ENCODE results near the gene SHISA3. TPM values are rescaled to one million over a fixed set of nuclear protein-coding genes. Genes with fewer than 3 reads are reported as not detected.
A peak's percentile ranks its signal among the peaks of the same experiment; 100 is the strongest.

SHISA3 gene
- total RNA-seq = not detected

GRCh38 chr4:42396752-42397634 is at the start of gene SHISA3:
SHISA3 (plus strand) TSS chr4:42397488; CDS start chr4:42398057, 569 bp downstream.
- H3K4me3 Mint-ChIP-seq = peak within 1 kb of the TSS; percentile 75
- H3K9me3 Mint-ChIP-seq = no peaks in the 10 kb centered on the region
- H3K4me1 Mint-ChIP-seq = peaks cover 11% of the 10 kb centered on the region
- no peaks in the 10 kb centered on the region for H3K36me3 Mint-ChIP-seq (ENCODE audit: low read depth)
- ATAC-seq (replicated peaks) = peak; percentile 53
- H3K27me3 Mint-ChIP-seq = peaks cover 39% of the 10 kb centered on the region
- H3K27ac Mint-ChIP-seq = no peak within 1 kb of the TSS

GRCh38 chr4:42348247-42348646 is 49.0 kb upstream of the SHISA3 start:
- no peaks in the 10 kb centered on the region for H3K36me3 Mint-ChIP-seq (ENCODE audit: low read depth)
- no peak overlapping the region for H3K4me3 Mint-ChIP-seq
- H3K27me3 Mint-ChIP-seq = peaks cover 5% of the 10 kb centered on the region
- no peak for ATAC-seq (replicated peaks)
- H3K4me1 Mint-ChIP-seq = no peaks in the 10 kb centered on the region
- H3K27ac Mint-ChIP-seq = no peak overlapping the region
- H3K9me3 Mint-ChIP-seq = no peaks in the 10 kb centered on the region

- no peaks in the 10 kb centered on the region for H3K9me3 Mint-ChIP-seq
- no peaks in the 10 kb centered on the region for H3K4me1 Mint-ChIP-seq
- H3K27me3 Mint-ChIP-seq = peaks cover 5% of the 10 kb centered on the region
- H3K4me3 Mint-ChIP-seq = no peak overlapping the region
- no peak overlapping the region for H3K27ac Mint-ChIP-seq
- no peak for ATAC-seq (replicated peaks)
- no peaks in the 10 kb centered on the region for H3K36me3 Mint-ChIP-seq (ENCODE audit: low read depth)
Measured at GRCh38 chr4:42348692-42349091, 48.6 kb upstream of the SHISA3 start.

GRCh38 chr4:42350611-42351182 is 46.6 kb upstream of the SHISA3 start:
- Mint-ChIP-seq H3K27me3 (peaks cover 23% of the 10 kb centered on the region), H3K9me3 (no peaks in the 10 kb centered on the region), H3K4me1 (no peaks in the 10 kb centered on the region), H3K36me3 (ENCODE audit: low read depth) (no peaks in the 10 kb centered on the region), H3K27ac (no peak overlapping the region), H3K4me3 (no peak overlapping the region)
- no peak for ATAC-seq (replicated peaks)

GRCh38 chr4:42352049-42352448 is 45.2 kb upstream of the SHISA3 start:
- Mint-ChIP-seq H3K4me3 (no peak overlapping the region), H3K4me1 (no peaks in the 10 kb centered on the region), H3K36me3 (ENCODE audit: low read depth) (no peaks in the 10 kb centered on the region), H3K9me3 (no peaks in the 10 kb centered on the region), H3K27ac (no peak overlapping the region), H3K27me3 (peaks cover 34% of the 10 kb centered on the region)
- ATAC-seq (replicated peaks) = no peak

- peak; percentile 44 for ATAC-seq (replicated peaks)
- H3K27ac Mint-ChIP-seq = no peak overlapping the region
- H3K36me3 Mint-ChIP-seq (ENCODE audit: low read depth) = no peaks in the 10 kb centered on the region
- H3K4me3 Mint-ChIP-seq = no peak overlapping the region
- H3K27me3 Mint-ChIP-seq = peaks cover 49% of the 10 kb centered on the region
- H3K9me3 Mint-ChIP-seq = no peaks in the 10 kb centered on the region
- no peaks in the 10 kb centered on the region for H3K4me1 Mint-ChIP-seq
Measured at GRCh38 chr4:42357325-42357724, 40.0 kb upstream of the SHISA3 start.

GRCh38 chr4:42359711-42360110 is 37.6 kb upstream of the SHISA3 start:
- Mint-ChIP-seq H3K9me3 (no peaks in the 10 kb centered on the region), H3K4me1 (no peaks in the 10 kb centered on the region), H3K36me3 (ENCODE audit: low read depth) (no peaks in the 10 kb centered on the region), H3K27ac (no peak overlapping the region), H3K4me3 (no peak overlapping the region), H3K27me3 (peaks cover 46% of the 10 kb centered on the region)
- ATAC-seq (replicated peaks) = no peak

DNA sequence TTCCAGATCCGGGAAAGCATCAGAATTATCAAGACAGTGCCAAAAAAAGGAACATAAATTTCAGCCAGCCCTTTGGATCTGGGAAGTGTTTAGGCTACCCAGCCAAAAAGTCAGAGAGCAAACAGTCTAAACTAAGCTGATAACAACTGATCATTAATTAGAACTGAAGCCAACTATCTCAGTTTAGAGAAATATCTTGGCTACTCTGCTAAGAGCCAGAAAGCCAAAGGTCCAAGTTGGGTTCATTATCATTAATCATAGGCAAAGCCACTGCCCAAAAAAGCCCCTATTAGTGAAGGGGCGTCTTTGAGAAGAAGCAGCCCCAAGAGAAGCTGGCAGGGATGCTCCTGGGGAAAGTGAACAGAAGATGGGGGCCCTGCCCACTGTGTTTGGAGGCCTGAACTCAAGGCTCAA is 37.0 kb upstream of the SHISA3 start:
- Mint-ChIP-seq H3K27me3 (peaks cover 42% of the 10 kb centered on the region), H3K9me3 (no peaks in the 10 kb centered on the region), H3K27ac (no peak overlapping the region), H3K4me3 (no peak overlapping the region), H3K36me3 (ENCODE audit: low read depth) (no peaks in the 10 kb centered on the region), H3K4me1 (no peaks in the 10 kb centered on the region)
- ATAC-seq (replicated peaks) = no peak

- Mint-ChIP-seq H3K9me3 (no peaks in the 10 kb centered on the region), H3K4me1 (no peaks in the 10 kb centered on the region), H3K27ac (no peak overlapping the region), H3K36me3 (ENCODE audit: low read depth) (no peaks in the 10 kb centered on the region), H3K4me3 (no peak overlapping the region), H3K27me3 (peaks cover 30% of the 10 kb centered on the region)
- no peak for ATAC-seq (replicated peaks)
Measured at GRCh38 chr4:42361456-42361855, 35.8 kb upstream of the SHISA3 start.

DNA sequence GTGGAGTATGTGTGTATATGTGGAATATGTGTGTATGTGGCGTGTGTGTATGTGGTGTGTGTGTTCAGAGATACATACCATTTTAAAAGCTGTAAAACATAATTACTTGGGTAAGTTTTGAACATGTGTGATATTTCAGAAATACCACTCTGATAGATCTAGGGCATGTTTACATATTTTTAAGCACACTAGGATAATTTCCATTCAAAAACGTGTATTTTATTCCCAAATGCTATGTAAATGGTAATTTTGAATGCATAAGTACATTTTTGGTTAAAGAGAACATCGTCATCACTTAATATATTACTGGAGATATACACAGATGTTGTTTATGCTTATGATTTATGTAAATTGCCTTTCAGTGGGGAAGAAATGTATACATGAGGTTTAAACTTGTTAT is 34.7 kb upstream of the SHISA3 start:
- Mint-ChIP-seq H3K9me3 (no peaks in the 10 kb centered on the region), H3K27ac (no peak overlapping the region)

GRCh38 chr4:42363614-42364013 is 33.7 kb upstream of the SHISA3 start:
- Mint-ChIP-seq H3K4me1 (no peaks in the 10 kb centered on the region), H3K27ac (no peak overlapping the region), H3K27me3 (peaks cover 26% of the 10 kb centered on the region)

More for the DNA sequence above, 34.7 kb upstream of the SHISA3 start:
- Mint-ChIP-seq H3K36me3 (ENCODE audit: low read depth) (no peaks in the 10 kb centered on the region), H3K4me3 (no peak overlapping the region), H3K4me1 (no peaks in the 10 kb centered on the region), H3K27me3 (peaks cover 27% of the 10 kb centered on the region)
- ATAC-seq (replicated peaks) = no peak

GRCh38 chr4:42364266-42365053 is 32.8 kb upstream of the SHISA3 start:
- Mint-ChIP-seq H3K36me3 (ENCODE audit: low read depth) (no peaks in the 10 kb centered on the region), H3K9me3 (no peaks in the 10 kb centered on the region), H3K27ac (no peak overlapping the region), H3K27me3 (peaks cover 22% of the 10 kb centered on the region), H3K4me3 (no peak overlapping the region), H3K4me1 (no peaks in the 10 kb centered on the region)
- no peak for ATAC-seq (replicated peaks)

More at GRCh38 chr4:42363614-42364013, 33.7 kb upstream of the SHISA3 start:
- H3K4me3 Mint-ChIP-seq = no peak overlapping the region
- H3K9me3 Mint-ChIP-seq = no peaks in the 10 kb centered on the region
- H3K36me3 Mint-ChIP-seq (ENCODE audit: low read depth) = no peaks in the 10 kb centered on the region
- ATAC-seq (replicated peaks) = no peak

GRCh38 chr4:42366959-42367358 is 30.3 kb upstream of the SHISA3 start:
- Mint-ChIP-seq H3K36me3 (ENCODE audit: low read depth) (no peaks in the 10 kb centered on the region), H3K4me1 (no peaks in the 10 kb centered on the region), H3K4me3 (no peak overlapping the region), H3K27me3 (peaks cover 18% of the 10 kb centered on the region), H3K9me3 (no peaks in the 10 kb centered on the region), H3K27ac (no peak overlapping the region)
- no peak for ATAC-seq (replicated peaks)

GRCh38 chr4:42369489-42369888 is 27.8 kb upstream of the SHISA3 start:
- Mint-ChIP-seq H3K27me3 (peaks cover 9% of the 10 kb centered on the region), H3K27ac (no peak overlapping the region), H3K36me3 (ENCODE audit: low read depth) (no peaks in the 10 kb centered on the region), H3K4me3 (no peak overlapping the region), H3K4me1 (no peaks in the 10 kb centered on the region), H3K9me3 (no peaks in the 10 kb centered on the region)
- ATAC-seq (replicated peaks) = no peak
